ENCODE measurements around the gene ATOH8. TPM values are rescaled to one million over a fixed set of nuclear protein-coding genes. Genes with fewer than 3 reads are reported as not detected.

Gene ATOH8
- total and polyA plus RNA-seq, 11 donors: 11.8 to 103 (median 19.0) TPM

GRCh38 chr2:85721641-85722040, 32.1 kb upstream of the ATOH8 start:
- Histone ChIP-seq H3K36me3 (no peaks in the 10 kb centered on the region), H3K27me3 (no peaks in the 10 kb centered on the region), H3K4me3 (no peak overlapping the region), H3K9me3 (no peaks in the 10 kb centered on the region), H3K27ac (no peak overlapping the region), H3K4me1 (peaks cover 0 to 34% (median 11%) of the 10 kb centered on the region in 12 donors)
- DNase-seq: peak in 2 of 5 donors; percentile 10 to 19
- TF ChIP-seq CTCF (IDR thresholded peaks at IDR 0.05) (no peak), POLR2A (IDR thresholded peaks at IDR 0.05) (no peak)
- ATAC-seq: no peak
- intact Hi-C loops (cut with DNase I): loop anchor here in 4 of 10 donors (10.0 kb wide), 2 partner anchors 353 to 363 kb away; no protein-coding TSS in a partner anchor
- WGBS, 4 donors: 89 to 96% (median 94%) methylated on average over 4 of the region's 4 CpGs

GRCh38 chr2:85722519-85722918, 31.3 kb upstream of the ATOH8 start:
- WGBS, 4 donors: 90 to 95% (median 93%) methylated on average over 6 of the region's 6 CpGs
- DNase-seq: peak in 1 of 5 donors; percentile 5
- Histone ChIP-seq H3K27ac (no peak overlapping the region), H3K9me3 (no peaks in the 10 kb centered on the region), H3K36me3 (no peaks in the 10 kb centered on the region), H3K4me1 (peaks cover 0 to 34% (median 14%) of the 10 kb centered on the region in 12 donors), H3K27me3 (no peaks in the 10 kb centered on the region), H3K4me3 (no peak overlapping the region)
- intact Hi-C loops (cut with DNase I): loop anchor here in 4 of 10 donors (10.0 kb wide), 2 partner anchors 352 to 362 kb away; no protein-coding TSS in a partner anchor
- TF ChIP-seq CTCF (IDR thresholded peaks at IDR 0.05): no peak
- no peak for TF ChIP-seq POLR2A (IDR thresholded peaks at IDR 0.05)
- no peak for ATAC-seq

- Histone ChIP-seq H3K27me3 (no peaks in the 10 kb centered on the region), H3K4me3 (no peak overlapping the region), H3K27ac (peak overlapping the region in 1 of 12 donors; percentile 28), H3K9me3 (no peaks in the 10 kb centered on the region), H3K36me3 (no peaks in the 10 kb centered on the region), H3K4me1 (peaks cover 0 to 47% (median 20%) of the 10 kb centered on the region in 12 donors)
- DNase-seq (no peak), ATAC-seq (no peak)
- TF ChIP-seq POLR2A (IDR thresholded peaks at IDR 0.05): no peak
- no peak for TF ChIP-seq CTCF (IDR thresholded peaks at IDR 0.05)
- WGBS, 4 donors: 95 to 100% (median 98%) methylated on average over 2 of the region's 2 CpGs
- intact Hi-C loops (cut with DNase I): loop anchor here in 4 of 10 donors (2.0 to 10.0 kb wide), 3 partner anchors 91 to 361 kb away; no protein-coding TSS in a partner anchor
Observed at GRCh38 chr2:85723707-85724360, 30.0 kb upstream of the ATOH8 start.

GRCh38 chr2:85724731-85725181, 29.0 kb upstream of the ATOH8 start:
- 73 to 82% (median 78%) methylated on average over 5 of the region's 5 CpGs for whole genome bisulfite sequencing, 4 donors
- peak overlapping the region in 4 of 12 donors; percentile 0 to 28 (median 25) for H3K27ac ChIP-seq
- intact Hi-C loops (cut with DNase I): loop anchor here in 6 of 10 donors (2.0 to 10.0 kb wide), 4 partner anchors 73 to 360 kb away; no protein-coding TSS in a partner anchor
- H3K9me3 ChIP-seq: no peaks in the 10 kb centered on the region
- peaks cover 0 to 53% (median 26%) of the 10 kb centered on the region in 12 donors for H3K4me1 ChIP-seq
- H3K27me3 ChIP-seq: no peaks in the 10 kb centered on the region
- no peaks in the 10 kb centered on the region for H3K36me3 ChIP-seq
- no peak for TF ChIP-seq CTCF (IDR thresholded peaks at IDR 0.05)
- no peak for TF ChIP-seq POLR2A (IDR thresholded peaks at IDR 0.05)
- DNase-seq (peak in 1 of 5 donors; percentile 16), ATAC-seq (no peak)
- H3K4me3 ChIP-seq: no peak overlapping the region

All from heart left ventricle (tissue), 16 donors.